ENCODE measurements around the gene RNF121. TPM values are rescaled to one million over a fixed set of nuclear protein-coding genes. Genes with fewer than 3 reads are reported as not detected.

The RNF121 gene
- total and polyA plus RNA-seq, 2 of the 13 experiments (the other 11 are each of a cell fraction or from before 2014, with no cell fraction given): 28.6 to 44.3 TPM

DNA sequence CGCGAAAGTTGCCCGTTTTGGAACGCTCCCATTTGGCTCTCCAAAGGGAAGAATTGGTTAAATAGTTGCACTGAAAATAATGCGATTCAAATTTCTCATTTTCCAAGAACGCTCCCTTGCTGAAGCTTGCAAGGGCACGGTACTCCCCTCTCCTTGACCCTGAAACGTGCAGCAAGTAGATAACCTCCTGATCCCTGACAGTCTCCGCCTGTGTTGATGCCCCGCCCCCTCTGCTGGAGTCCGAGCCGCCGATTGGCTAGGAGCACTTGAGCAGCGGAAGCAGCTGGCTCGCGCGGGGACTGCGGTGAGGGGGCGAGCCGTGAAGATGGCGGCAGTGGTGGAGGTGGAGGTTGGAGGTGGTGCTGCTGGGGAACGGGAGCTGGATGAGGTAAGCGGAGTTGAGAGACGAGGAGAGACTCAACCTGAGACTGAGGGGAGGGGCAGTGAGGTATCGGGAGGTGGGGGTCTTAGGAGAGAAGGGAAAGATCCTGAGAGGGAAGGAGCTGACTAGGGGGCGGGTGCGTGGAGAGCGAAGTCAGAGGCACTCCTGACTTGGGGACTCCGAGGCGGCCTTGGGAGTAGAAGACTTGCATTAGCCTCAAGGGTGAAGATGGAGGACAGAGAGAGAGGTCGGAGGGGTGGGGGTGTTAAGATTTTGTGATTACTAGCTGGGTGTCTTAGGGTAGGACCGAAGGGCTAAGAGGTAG, at the start of gene RNF121 (continued):
- TF ChIP-seq NCOA1 (CRISPR knock-in tag; IDR thresholded peaks at IDR 0.05) (no peak), RBM22 (optimal IDR thresholded peaks at IDR 0.05; ENCODE audit: low read length) (no peak), RNF2 (conservative IDR thresholded peaks at IDR 0.05; ENCODE audit: low read depth) (no peak), HMG20A (CRISPR knock-in tag; IDR thresholded peaks at IDR 0.05; ENCODE audit: borderline replicate concordance) (no peak), ZNF101 (CRISPR knock-in tag; IDR thresholded peaks at IDR 0.05; ENCODE audit: borderline replicate concordance, low read depth) (no peak; the same call in 1 of the 2 replicates), XRCC5 (optimal IDR thresholded peaks at IDR 0.05; ENCODE audit: low read length) (peak; percentile 63), WIZ (CRISPR knock-in tag; IDR thresholded peaks at IDR 0.05) (no peak), ZSCAN22 (CRISPR knock-in tag; IDR thresholded peaks at IDR 0.05) (no peak), SRSF9 (IDR thresholded peaks at IDR 0.05; ENCODE audit: borderline replicate concordance, insufficient read depth, low read depth, low read length, poor library complexity, severe bottlenecking) (no peak), KAT2B (IDR thresholded peaks at IDR 0.05; ENCODE audit: borderline replicate concordance, low read depth, low read length) (no peak), MTA1 (CRISPR knock-in tag; IDR thresholded peaks at IDR 0.05; ENCODE audit: borderline replicate concordance) (no peak), ZNF34 (CRISPR knock-in tag; IDR thresholded peaks at IDR 0.05; ENCODE audit: borderline replicate concordance) (no peak)
- TF ChIP-seq, protein P1, sequence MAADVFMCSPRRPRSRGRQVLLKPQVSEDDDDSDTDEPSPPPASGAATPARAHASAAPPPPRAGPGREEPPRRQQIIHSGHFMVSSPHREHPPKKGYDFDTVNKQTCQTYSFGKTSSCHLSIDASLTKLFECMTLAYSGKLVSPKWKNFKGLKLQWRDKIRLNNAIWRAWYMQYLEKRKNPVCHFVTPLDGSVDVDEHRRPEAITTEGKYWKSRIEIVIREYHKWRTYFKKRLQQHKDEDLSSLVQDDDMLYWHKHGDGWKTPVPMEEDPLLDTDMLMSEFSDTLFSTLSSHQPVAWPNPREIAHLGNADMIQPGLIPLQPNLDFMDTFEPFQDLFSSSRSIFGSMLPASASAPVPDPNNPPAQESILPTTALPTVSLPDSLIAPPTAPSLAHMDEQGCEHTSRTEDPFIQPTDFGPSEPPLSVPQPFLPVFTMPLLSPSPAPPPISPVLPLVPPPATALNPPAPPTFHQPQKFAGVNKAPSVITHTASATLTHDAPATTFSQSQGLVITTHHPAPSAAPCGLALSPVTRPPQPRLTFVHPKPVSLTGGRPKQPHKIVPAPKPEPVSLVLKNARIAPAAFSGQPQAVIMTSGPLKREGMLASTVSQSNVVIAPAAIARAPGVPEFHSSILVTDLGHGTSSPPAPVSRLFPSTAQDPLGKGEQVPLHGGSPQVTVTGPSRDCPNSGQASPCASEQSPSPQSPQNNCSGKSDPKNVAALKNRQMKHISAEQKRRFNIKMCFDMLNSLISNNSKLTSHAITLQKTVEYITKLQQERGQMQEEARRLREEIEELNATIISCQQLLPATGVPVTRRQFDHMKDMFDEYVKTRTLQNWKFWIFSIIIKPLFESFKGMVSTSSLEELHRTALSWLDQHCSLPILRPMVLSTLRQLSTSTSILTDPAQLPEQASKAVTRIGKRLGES (CRISPR knock-in tag; IDR thresholded peaks at IDR 0.05; ENCODE audit: borderline replicate concordance): no peak
- TF ChIP-seq, protein P2, sequence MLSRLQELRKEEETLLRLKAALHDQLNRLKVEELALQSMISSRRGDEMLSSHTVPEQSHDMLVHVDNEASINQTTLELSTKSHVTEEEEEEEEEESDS (CRISPR knock-in tag; IDR thresholded peaks at IDR 0.05; ENCODE audit: borderline replicate concordance): no peak
- TF ChIP-seq, protein P3, sequence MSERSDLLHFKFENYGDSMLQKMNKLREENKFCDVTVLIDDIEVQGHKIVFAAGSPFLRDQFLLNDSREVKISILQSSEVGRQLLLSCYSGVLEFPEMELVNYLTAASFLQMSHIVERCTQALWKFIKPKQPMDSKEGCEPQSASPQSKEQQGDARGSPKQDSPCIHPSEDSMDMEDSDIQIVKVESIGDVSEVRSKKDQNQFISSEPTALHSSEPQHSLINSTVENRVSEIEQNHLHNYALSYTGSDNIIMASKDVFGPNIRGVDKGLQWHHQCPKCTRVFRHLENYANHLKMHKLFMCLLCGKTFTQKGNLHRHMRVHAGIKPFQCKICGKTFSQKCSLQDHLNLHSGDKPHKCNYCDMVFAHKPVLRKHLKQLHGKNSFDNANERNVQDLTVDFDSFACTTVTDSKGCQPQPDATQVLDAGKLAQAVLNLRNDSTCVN (CRISPR knock-in tag; IDR thresholded peaks at IDR 0.05; ENCODE audit: borderline replicate concordance): no peak; the same call in 1 of the 2 replicates
- TF ChIP-seq, protein P4, sequence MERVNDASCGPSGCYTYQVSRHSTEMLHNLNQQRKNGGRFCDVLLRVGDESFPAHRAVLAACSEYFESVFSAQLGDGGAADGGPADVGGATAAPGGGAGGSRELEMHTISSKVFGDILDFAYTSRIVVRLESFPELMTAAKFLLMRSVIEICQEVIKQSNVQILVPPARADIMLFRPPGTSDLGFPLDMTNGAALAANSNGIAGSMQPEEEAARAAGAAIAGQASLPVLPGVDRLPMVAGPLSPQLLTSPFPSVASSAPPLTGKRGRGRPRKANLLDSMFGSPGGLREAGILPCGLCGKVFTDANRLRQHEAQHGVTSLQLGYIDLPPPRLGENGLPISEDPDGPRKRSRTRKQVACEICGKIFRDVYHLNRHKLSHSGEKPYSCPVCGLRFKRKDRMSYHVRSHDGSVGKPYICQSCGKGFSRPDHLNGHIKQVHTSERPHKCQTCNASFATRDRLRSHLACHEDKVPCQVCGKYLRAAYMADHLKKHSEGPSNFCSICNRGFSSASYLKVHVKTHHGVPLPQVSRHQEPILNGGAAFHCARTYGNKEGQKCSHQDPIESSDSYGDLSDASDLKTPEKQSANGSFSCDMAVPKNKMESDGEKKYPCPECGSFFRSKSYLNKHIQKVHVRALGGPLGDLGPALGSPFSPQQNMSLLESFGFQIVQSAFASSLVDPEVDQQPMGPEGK (CRISPR knock-in tag; IDR thresholded peaks at IDR 0.05): peak; percentile 56; the same call in 1 of the 2 replicates
- TF ChIP-seq, protein P5, sequence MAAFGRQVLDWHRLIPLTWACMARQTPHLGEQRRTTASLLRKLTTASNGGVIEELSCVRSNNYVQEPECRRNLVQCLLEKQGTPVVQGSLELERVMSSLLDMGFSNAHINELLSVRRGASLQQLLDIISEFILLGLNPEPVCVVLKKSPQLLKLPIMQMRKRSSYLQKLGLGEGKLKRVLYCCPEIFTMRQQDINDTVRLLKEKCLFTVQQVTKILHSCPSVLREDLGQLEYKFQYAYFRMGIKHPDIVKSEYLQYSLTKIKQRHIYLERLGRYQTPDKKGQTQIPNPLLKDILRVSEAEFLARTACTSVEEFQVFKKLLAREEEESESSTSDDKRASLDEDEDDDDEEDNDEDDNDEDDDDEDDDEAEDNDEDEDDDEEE (CRISPR knock-in tag; IDR thresholded peaks at IDR 0.05): no peak
- TF ChIP-seq, protein P6, sequence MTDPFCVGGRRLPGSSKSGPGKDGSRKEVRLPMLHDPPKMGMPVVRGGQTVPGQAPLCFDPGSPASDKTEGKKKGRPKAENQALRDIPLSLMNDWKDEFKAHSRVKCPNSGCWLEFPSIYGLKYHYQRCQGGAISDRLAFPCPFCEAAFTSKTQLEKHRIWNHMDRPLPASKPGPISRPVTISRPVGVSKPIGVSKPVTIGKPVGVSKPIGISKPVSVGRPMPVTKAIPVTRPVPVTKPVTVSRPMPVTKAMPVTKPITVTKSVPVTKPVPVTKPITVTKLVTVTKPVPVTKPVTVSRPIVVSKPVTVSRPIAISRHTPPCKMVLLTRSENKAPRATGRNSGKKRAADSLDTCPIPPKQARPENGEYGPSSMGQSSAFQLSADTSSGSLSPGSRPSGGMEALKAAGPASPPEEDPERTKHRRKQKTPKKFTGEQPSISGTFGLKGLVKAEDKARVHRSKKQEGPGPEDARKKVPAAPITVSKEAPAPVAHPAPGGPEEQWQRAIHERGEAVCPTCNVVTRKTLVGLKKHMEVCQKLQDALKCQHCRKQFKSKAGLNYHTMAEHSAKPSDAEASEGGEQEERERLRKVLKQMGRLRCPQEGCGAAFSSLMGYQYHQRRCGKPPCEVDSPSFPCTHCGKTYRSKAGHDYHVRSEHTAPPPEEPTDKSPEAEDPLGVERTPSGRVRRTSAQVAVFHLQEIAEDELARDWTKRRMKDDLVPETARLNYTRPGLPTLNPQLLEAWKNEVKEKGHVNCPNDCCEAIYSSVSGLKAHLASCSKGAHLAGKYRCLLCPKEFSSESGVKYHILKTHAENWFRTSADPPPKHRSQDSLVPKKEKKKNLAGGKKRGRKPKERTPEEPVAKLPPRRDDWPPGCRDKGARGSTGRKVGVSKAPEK (CRISPR knock-in tag; IDR thresholded peaks at IDR 0.05; ENCODE audit: borderline replicate concordance): no peak

Data from HepG2 (cell line).